GM19099 (cell line): Measurements from ENCODE around the gene MT4.
A peak's percentile ranks its signal among the peaks of the same experiment; 100 is the strongest.

Experiments used
- POLR2A ChIP-seq: IDR thresholded peaks from 3 replicates; pipeline ENCODE4 v1.6.1; 2011; ENCODE audit warnings: low read depth; ENCODE audit not compliant: insufficient read length; ENCODE audit errors: extremely low read depth

Gene MT4

DNA sequence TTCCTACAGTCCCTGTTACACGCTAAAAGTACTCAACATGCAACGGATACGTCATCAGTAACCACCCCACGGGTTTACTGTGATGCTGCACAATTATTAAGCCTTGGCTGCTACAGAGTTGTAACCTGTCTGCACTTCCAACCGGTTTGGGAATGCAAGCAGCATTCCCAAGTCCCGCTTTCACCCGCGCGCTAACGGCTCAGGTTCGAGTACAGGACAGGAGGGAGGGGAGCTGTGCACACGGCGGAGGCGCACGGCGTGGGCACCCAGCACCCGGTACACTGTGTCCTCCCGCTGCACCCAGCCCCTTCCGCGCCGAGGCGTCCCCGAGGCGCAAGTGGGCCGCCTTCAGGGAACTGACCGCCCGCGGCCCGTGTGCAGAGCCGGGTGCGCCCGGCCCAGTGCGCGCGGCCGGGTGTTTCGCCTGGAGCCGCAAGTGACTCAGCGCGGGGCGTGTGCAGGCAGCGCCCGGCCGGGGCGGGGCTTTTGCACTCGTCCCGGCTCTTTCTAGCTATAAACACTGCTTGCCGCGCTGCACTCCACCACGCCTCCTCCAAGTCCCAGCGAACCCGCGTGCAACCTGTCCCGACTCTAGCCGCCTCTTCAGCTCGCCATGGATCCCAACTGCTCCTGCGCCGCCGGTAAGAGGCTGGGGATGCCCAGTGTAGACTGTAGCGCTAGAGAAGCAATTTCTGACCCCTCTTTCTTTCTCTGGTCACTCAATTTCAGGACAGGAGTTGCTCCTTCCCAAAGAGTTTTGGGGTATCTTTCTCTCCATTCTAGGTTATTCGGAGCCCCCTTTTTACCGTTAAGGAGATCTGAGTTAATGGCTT lies 43.4 kb downstream of the MT4 start, which contains the start of gene MT2A:
Gene MT2A, plus strand, starts transcription at position 542 of the 833 bp plus-strand sequence. Its CDS starts 72 bp downstream, at position 614.
- TF ChIP-seq POLR2A: peak; percentile 79

DNA sequence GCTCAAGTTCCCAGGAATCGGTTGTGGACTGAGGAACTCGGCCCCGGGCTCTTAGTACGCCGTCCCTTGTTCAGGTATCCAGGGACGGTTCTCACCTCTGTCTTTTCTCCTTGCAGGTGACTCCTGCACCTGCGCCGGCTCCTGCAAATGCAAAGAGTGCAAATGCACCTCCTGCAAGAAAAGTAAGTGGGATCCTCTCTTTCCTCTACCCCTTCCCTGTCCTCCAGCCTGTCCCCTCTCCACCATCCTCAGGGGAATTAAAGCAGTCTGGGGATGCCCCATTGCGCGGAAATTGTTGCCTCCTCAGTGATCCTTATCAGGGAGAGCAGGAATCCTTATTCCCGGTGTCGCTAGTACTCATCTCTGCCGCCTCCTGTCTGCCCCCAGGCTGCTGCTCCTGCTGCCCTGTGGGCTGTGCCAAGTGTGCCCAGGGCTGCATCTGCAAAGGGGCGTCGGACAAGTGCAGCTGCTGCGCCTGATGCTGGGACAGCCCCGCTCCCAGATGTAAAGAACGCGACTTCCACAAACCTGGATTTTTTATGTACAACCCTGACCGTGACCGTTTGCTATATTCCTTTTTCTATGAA lies 44.1 kb downstream of the MT4 start:
- TF ChIP-seq POLR2A: no peak

DNA sequence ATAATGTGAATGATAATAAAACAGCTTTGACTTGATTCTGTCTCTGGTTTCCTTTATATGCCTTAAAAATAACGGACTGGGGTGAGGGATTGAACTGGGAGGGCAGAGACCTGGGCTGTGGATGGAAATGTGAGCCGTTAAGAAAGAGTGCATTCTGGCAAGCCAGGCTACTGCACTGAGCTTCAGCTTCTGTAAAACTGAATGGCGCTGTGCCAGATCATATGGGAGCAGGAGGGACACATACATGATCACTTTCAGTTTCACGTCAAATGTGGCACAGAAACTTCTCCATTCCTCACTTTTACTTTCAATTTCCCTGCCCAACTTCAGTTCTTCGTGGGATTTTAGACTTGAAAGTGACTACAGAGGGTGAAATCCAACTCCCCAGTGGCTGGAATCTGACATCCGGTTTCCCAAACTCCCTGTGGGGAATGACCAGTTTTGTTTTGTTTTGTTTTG lies 44.6 kb downstream of the MT4 start:
- TF ChIP-seq POLR2A: peak; percentile 37

DNA sequence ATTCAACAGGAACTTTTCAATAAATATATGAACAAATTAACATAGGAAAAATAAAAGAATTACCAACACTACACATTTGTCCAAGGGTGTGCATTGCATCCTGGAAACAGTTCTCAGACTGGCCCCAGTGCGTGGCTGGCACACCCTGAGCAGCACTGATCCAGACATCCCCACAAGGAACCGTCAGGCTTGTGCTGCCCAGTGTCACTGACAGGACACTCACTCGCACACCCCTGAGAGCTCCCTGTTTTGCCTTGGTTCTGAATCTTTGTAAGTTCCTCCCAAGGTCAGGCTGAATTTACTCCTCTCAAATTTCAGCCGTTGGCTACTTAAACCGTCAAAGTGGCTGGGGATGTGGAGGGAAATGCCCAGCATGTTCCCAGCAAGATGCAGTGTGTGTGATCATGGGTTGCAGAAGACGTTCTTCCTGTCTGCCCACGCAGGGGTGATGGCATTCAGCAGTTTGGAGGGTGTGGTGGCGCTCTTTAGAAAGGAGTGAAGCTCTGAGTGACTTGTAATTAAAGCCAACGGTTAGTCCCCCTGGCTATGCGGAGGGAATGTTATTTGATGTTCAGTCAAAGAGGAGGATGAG lies 45.2 kb downstream of the MT4 start:
- peak; percentile 42 for TF ChIP-seq POLR2A

DNA sequence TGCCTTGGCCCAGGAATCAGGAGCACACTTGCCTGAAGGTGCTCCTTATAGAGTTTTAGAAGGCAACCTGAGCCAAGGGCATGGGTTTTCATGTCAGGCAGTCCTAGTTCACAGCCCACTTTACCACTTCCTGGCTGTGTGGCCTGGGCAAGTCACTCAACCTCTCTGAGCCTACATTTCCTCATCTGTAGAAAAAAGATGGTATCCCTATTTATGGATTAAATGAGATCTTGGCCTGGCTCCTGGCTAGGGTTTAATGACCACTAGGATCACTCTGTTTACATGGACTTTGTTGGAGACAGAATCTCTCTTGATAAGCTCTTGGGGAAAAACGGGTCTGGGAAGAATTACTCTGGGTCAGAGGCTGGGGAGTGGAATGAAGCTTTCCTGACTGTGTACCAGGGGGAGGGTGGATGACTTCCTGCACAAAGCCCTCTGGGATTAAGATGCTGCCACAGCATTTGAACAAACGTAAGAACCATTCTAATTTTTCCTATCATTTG lies 45.8 kb downstream of the MT4 start:
- no peak for TF ChIP-seq POLR2A

DNA sequence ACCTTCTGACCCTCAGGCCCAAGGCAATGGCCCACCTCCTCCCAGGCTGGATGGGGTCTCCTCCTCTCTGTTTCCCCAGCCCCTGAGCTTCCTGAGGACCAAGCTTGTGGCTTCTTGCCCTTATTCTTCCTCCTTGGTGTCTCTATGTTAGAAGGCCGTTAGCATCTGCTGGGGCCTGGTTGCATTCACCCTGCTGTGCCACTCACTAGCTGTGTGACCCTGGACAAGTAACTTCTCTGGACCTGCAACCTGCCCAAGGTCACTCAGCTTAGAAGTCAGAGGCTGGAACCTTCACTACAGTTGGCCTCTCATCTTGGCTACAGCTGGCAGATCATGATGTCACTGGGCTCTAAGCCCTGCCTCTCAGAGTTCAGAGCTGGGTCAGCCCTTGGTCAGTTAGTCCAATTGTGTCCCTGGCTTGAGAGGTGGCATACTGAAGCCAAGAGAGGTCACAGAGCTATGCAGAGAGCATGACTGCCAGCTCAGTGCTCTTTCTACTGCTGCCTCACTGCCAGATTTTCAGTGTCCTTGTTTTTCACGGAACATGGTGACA lies 46.5 kb downstream of the MT4 start:
- TF ChIP-seq POLR2A: no peak

DNA sequence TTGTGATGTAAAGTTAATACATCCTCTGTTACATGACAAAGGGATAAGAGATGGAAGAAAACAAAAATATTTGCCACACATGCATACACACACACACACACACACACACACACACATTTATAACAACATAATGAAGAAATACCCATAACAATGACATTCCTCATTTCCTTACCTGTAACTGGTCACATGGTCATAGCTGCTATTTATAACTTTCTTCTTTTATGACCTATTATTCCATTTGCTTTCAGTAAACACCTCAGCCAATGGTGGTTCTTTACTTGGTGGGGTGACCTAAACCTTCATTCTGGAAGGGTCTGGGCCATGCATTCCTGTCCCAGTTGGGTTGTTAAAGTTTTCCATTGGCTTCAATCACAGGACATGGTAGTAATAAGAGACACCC lies 48.8 kb downstream of the MT4 start:
- TF ChIP-seq POLR2A: no peak

DNA sequence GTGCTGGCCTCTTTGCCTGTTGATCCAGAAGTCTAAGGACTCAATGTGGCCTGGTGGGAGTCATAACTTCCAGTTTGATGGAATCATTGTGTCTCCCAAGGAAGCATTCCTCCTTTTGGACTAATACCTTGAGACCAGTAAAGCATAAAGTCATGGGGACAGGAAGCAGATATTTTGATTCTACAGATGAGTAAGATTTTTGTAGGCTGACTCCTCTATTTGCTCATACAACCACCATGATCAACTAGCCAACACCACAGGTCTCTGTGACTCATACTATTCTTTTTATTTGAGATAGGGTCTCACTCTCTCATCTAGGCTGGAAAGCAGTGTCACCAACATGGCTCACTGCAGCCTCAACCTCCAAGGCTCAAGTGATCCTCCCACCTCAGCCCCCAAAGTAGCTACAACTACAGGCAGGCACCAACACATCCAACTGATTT lies 49.7 kb downstream of the MT4 start:
- TF ChIP-seq POLR2A: no peak

DNA sequence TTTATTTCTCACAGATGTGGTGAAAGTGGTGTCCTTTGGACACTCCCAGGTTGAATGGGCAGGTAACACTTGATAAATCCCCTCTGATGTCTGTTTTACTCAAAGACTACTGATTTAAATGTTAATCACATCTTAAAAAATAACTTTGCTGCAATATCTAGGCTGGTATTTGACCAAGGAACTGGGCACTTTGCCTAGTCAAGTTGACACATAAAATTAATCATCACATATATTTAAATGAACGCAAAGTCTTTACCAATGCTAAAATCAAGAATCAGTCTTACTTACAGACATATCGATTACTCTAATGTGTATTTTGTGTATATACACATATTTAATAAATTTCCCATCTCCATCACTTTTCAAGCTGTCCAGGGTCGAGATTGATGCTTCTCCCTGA lies 50.5 kb downstream of the MT4 start:
- TF ChIP-seq POLR2A: no peak

DNA sequence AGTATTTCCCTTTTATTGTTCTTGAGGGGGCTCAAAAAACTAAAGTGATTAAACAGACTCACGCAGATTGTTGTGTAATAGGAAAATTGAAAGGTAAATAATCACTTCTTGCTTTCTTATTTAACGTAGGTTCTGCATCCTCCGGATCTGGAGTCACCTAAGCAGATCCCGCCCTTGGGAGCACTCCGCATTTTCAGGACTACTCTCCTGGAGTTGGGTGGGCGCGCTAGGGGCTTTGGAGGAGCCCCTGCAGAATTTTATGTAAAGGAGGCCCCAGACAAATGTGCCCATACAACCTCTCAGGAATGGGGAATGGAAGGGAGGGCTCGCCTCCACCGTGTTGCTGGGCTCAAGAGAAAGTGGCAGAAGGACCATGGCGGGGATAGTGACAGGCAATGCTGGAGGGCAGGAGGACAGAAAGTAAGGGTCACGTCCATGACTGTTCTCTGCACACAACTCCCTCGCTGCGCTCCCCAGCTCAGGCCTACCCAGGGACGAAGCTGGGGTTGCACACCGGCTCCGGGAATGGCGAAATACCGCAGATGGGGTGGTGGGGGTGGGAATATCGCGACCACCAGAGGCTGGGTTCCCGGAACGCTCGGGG lies 51.8 kb downstream of the MT4 start:
- TF ChIP-seq POLR2A: no peak

DNA sequence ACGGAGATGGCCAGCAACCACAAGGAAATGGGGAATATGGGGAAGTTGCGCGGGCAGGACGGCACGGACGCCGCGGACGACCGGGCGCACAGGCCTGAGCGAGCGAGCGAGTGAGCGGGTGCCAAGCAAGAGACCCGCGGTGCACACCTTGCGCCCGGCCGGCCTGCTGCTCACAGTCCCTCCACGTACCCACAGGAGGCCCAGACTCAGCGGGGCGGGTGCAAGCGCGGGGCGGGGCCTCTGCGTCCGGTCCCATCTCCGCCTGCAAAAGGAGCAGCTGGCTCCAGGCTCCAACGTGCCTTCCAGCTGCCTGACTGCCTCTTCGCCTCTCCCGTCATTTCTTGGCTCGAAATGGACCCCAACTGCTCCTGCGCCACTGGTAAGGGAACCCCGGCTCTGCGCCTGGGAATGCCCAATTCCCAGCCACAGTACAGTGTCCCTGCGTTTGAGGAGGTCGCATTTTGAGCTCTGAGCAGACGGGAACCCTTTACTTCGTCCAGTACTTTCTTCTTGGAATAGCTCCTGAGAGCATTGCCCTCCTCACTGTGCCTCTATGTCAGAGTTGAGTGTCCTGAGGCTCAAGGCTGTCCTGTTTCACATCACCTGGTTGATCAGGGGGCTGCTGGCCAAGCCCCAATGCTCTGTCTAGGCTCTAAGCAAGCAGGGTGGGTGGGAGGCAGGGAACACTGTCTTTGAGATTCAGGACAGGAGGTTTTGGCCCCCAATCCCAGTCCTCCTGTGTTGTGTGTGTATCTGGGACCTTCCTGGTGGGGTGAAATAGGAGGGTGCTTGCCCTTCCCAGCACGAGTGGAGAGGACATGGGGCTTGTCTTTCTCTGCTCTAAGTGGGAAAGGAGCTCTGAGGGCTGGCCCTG lies 52.6 kb downstream of the MT4 start:
- no peak for TF ChIP-seq POLR2A

DNA sequence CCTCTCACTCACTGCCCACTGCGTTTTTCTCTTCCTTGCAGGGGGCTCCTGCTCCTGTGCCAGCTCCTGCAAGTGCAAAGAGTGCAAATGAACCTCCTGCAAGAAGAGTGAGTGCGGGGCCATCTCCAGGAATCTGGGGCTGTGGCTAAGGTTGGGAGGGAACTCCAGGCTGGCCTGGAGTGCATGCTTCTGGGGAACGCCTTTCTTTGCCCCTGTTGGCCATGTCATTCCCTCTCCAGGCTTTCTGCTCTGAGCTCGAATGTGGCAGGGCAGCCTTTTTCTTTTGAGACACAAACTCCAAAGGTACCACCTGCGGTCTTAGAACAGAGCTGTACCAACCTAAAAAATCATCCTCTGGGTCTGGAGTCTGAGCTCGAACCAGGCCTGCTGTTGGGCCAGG lies 53.3 kb downstream of the MT4 start:
- no peak for TF ChIP-seq POLR2A
